Measurements from ENCODE around the gene FGFR2.

- TF ChIP-seq CTCF (conservative IDR thresholded peaks at IDR 0.05) = no peak
- no peak for TF ChIP-seq ZFX (IDR thresholded peaks at IDR 0.05)
Measured at GRCh38 chr10:121574519-121575166, 23.6 kb downstream of the FGFR2 start.

Measured in C4-2B (cell line).